GM12874 (cell line): ENCODE measurements around the gene FCN2.

ENCODE experiments used
- CTCF ChIP-seq: IDR thresholded peaks from 2 replicates; pipeline ENCODE4 v1.5.1; 2011; ENCODE audit warnings: low read depth, mild to moderate bottlenecking, control low read depth, low read length, moderate library complexity; ENCODE audit not compliant: insufficient read depth

Gene FCN2

DNA sequence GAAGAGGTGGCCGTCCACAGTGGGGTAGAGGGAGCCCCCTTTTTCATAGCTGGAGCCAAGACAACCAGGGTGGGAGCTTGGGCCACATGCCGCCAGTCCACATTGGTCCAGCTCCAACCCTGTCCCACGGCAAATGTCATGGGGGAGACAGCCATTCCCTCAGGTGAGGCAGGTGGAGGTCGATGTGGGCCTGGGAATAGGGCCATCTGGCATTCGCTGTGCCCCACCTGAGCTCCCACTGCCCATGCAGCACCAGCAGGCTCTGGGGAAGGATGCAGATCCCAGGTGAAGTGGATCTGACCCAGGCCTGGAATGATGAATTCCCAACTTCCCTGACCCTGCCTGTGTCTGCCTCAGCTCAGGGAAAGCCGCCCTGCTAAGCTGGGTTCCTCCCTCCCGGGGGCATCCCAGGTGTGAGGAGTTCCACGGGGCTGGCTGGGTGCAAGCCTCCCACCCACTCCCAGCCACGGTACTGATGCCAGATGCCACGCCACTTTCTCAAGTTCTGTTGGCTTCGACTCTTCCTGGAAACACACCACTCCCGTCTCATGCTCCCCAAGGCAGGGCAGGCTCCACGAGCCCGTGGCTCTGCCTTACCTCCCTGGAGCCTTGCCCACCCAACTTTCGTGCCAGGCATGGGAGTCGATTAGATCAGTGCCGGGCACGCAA lies 25.2 kb upstream of the FCN2 start:
- no peak for TF ChIP-seq CTCF

- TF ChIP-seq CTCF, result no peak
These were observed 24.7 kb upstream of the FCN2 start for GRCh38 chr9:134855900-134856377.

DNA sequence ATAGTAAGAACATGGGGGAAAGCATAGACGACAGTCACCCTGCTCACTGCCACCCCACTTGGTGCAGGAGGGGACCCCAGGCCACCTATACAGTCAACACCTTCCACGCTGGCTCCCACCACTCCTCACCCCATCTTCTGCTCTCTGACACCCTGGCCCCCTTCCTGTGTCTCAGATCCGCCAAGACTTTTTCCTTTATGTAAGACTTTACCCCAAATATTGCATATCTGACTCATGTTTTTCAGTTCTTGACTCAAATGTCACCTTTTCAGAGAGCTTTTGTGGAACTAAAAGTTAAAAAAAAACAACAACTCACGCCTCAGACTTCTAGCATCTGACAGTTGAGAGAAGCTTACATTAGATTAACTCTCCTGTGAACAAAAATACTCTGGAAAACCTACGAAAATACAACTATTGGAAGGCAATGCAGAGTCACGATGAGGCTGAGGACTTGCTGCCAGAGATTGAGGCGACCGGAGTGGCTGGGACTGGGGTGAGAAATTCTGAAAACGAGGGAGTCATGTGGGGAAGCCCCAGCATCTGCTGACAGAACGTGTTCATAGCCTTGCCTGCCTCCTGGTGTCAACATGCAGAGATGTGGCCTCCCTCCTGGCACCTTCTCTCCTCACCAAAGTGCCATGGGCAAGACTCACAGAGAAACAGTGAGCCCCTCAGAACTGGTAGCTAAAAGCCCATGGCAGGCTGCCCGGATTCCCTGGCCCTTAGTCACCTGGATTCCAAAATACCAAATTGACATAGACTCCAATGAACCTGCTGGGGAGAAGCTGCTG lies 22.4 kb upstream of the FCN2 start:
- TF ChIP-seq CTCF, result no peak

- no peak for TF ChIP-seq CTCF
These were observed 20.1 kb upstream of the FCN2 start for GRCh38 chr9:134860510-134860909.

DNA sequence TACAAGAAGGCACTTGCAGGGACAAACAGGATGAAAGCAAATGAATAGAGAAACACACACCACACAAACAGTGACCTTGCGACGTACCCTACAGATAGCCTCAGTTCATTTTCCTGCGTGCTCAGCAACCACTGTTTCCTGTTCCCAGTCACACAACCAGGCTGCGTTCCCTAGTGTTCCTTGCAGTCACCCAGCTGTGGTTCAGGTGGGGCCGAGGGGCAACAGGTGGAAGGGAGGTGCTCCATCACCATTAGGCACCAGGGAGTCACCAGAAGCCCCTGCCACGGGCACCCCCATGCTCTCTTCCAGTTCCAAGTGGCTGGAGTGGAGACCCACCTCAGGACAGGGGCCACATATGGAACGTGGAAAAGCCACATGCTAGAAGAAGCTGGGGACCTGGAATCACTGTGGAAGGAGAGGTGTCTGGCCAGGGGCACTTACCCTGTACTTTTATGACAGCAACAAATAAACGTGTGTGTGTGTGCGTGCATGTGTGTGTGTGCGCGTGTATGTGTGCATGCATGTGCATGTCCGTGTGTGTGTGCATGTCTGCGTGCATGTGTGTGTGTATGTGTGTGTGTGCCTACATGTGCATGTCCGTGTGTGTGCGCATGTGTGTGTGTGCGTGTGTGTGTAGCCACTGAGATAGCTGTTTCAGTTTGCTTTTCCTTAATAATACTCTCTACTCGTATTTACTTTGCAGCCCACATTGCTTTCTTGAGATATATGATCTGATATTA lies 18.8 kb upstream of the FCN2 start:
- no peak for TF ChIP-seq CTCF

GRCh38 chr9:134863306-134863902 lies 17.2 kb upstream of the FCN2 start:
- TF ChIP-seq CTCF, result no peak
